KOPT-K1 (cell line): ENCODE data around the gene RAET1G.
"Not testable (repeated sequence)": the region's sequence is repeated elsewhere in the genome, so short reads cannot be mapped to it uniquely, and the experiment has no call there.

Experiments
- H3K27ac ChIP-seq: fragments of 200-600 bp; sonication (generic); 2 replicates; pipeline ENCODE4 v1.5.1; 2016; ENCODE audit warnings: antibody characterized with exemption, mild to moderate bottlenecking, low read depth, low read length; ENCODE audit not compliant: poor library complexity, severe bottlenecking
- H3K36me3 ChIP-seq: fragments of 200-600 bp; sonication (generic); 2 replicates; pipeline ENCODE4 v1.5.1; 2017; ENCODE audit warnings: antibody characterized with exemption, mild to moderate bottlenecking, low read length, moderate library complexity; ENCODE audit not compliant: insufficient read depth
- H3K9me3 ChIP-seq: fragments of 200-600 bp; sonication (generic); 2 replicates; pipeline ENCODE4 v1.5.1; 2017; ENCODE audit warnings: antibody characterized with exemption, low read length, mild to moderate bottlenecking; ENCODE audit not compliant: insufficient read depth, poor library complexity, severe bottlenecking

Gene RAET1G, protein sequence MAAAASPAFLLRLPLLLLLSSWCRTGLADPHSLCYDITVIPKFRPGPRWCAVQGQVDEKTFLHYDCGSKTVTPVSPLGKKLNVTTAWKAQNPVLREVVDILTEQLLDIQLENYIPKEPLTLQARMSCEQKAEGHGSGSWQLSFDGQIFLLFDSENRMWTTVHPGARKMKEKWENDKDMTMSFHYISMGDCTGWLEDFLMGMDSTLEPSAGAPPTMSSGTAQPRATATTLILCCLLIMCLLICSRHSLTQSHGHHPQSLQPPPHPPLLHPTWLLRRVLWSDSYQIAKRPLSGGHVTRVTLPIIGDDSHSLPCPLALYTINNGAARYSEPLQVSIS

GRCh38 chr6:149922642-149923326 lies at the start of gene RAET1G:
RAET1G (minus strand) TSS chr6:149923121; CDS start chr6:149923010, 111 bp downstream.
- H3K9me3 ChIP-seq: no peaks in the 10 kb centered on the region
- no peak within 1 kb of the TSS for H3K27ac ChIP-seq
- no peaks in the 10 kb centered on the region for H3K36me3 ChIP-seq

DNA sequence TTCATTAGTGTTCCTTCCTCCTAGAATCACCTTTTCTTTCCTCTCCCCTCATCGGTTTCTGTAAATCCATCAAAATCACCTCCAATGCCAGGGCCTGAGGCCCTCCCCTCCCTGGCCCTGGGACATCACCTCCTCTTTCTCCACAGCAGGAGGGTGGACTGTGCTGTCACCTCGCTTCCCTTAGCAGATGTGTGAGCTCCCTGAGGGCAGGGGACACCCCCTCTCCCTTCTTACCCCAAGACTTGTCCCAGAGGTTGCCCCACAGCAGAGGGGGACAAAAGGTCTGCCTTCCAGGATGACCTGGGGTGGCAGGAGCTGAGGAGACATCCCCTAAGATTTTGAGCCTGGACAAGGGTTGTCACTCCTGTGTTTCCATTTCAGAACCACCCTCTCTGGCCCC lies 46.7 kb upstream of the RAET1G start:
- H3K27ac ChIP-seq: no peak overlapping the region
- H3K9me3 ChIP-seq: peaks cover 3% of the 10 kb centered on the region
- 0 out of 2 replicates have a peak, but pooled peaks cover 3% of the 10 kb centered on the region for H3K36me3 ChIP-seq

DNA sequence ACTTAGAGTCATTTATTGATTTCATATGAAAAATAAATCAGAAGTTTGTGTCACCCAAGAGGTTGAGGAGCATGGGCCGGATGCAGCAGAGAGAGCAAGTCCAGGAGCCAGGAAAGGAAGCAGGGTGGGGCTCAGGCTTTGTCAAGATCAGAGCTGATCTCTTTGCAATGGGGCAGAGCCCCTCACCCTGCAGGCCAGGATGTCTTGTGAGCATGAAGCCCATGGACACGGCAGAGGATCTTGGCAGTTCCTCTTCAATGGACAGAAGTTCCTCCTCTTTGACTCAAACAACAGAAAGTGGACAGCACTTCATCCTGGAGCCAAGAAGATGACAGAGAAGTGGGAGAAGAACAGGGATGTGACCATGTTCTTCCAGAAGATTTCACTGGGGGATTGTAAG lies 46.0 kb upstream of the RAET1G start:
- H3K27ac ChIP-seq, H3K36me3 ChIP-seq, H3K9me3 ChIP-seq: not testable (repeated sequence)

DNA sequence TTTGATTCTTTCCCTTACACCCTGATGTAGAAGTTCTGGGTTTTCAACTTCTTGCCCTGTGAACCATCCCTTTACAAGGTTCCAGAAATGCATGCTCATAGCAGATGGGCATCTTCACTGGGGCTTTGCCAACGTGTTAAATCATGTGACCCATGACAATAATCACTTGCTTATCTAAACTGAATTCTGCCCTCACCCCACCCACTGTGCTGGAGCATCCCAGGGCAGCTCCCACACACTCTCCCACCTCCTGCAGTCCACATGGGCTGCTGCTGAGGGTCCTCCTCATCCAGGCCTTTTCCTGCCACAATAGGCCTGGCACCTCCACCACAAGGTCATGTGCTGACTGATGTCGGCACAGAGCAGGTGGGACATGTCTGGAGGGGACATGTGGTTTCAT lies 45.1 kb upstream of the RAET1G start:
- not testable (repeated sequence) for H3K9me3 ChIP-seq, H3K27ac ChIP-seq, H3K36me3 ChIP-seq

DNA sequence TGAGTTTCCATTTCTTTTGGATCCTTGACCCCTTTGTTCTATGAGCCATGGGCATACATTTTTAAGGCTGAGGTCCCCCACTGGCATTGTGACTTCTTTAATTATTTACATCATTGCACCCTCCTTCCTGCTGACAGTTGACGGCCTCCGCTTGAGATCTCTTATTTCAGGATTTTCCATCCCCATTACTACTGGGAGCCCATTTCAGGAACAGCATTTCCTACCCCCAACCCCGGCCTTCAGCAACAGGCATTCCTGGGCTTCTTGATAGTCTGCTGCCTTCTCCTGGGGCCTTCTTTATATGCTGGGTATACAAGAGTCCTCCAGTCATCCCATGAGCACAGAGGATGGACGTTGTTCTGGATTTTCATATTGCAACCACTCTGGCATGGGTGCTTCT lies 44.7 kb upstream of the RAET1G start:
- H3K27ac ChIP-seq: no peak overlapping the region
- 0 out of 2 replicates have a peak, but pooled peaks cover 3% of the 10 kb centered on the region for H3K36me3 ChIP-seq
- peaks cover 7% of the 10 kb centered on the region for H3K9me3 ChIP-seq

GRCh38 chr6:149966319-149966718 lies 43.4 kb upstream of the RAET1G start:
- H3K9me3 ChIP-seq: not testable (repeated sequence)

DNA sequence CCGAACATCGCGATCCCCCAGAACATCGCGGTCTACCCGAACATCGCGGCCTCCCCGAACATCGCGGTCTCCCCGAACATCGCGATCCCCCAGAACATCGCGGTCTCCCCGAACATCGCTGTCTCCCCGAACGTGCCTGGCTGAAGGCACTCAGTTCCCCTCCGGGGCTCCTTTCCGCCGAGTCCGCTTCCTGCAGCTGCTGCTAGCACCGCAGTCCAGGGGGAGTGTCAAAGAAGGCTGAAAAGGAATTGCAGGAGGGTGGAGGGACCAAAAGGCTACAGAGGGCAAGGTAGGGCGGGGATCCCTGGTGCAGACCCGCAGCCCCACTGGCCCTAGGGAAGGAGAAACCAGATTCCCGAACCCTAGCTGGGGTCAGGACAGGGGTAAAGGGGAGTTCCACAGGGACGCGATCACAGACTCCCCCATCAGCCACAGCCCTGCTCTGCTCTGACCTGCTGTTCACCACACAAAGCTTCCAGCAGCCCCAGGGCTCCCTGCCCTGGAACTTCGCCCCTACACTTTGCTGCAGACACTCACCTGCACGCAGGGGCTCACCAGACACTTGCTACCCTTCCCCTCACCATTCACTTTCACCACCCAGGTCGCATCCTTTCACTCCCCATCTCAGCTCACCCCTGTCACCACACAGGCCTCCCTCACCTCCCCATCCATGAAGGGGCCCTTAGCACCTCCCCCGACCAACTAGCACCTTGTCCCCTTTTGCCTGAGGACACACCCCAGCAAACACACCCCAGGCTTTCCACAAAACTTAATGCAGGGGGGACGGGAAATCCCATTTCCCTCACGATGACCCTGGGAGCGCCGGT lies 42.5 kb upstream of the RAET1G start:
- Histone ChIP-seq H3K9me3 (peaks cover 7% of the 10 kb centered on the region), H3K36me3 (no peaks in the 10 kb centered on the region), H3K27ac (no peak overlapping the region)

More at GRCh38 chr6:149966319-149966718, 43.4 kb upstream of the RAET1G start:
- H3K36me3 ChIP-seq, H3K27ac ChIP-seq: not testable (repeated sequence)

DNA sequence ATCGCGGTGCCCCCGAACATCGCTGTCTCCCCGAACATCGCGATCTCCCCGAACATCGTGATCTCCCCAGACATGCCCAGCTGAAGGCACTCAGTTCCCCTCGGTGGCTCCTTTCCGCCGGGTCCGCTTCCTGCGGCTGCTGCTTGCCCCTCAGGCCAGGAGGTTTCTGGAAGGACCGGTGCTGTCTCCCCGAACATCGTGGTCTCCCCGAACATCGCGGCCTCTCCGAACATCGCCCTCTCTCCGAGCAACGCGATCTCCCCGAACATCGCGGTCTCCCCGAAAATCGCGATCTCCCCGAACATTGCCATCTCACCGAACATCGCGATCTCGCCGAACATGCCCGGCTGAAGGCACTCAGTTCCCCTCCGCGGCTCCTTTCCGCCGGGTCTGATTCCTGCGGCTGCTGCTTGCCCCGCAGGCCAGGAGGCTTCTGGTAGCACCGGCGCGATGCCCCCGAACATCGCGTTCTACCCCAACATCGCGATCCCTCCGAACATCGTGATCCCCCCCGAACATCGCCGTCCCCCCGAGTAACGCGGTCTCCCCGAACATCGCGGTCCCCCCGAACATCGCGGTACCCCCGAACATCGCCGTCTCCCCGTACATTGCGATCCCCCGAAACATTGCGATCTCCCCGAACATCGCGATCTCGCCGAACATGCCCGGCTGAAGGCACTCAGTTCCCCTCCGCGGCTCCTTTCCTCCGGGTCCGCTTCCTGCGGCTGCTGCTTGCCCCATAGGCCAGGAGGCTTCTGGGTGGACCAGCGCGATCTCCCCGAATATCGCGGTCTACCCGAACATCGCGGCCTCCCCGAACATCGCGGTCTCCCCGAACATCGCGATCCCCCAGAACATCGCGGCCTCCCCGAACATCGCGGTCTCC lies 41.6 kb upstream of the RAET1G start:
- Histone ChIP-seq H3K9me3 (peaks cover 7% of the 10 kb centered on the region), H3K36me3 (no peaks in the 10 kb centered on the region), H3K27ac (peak overlapping the region; percentile 53)

DNA sequence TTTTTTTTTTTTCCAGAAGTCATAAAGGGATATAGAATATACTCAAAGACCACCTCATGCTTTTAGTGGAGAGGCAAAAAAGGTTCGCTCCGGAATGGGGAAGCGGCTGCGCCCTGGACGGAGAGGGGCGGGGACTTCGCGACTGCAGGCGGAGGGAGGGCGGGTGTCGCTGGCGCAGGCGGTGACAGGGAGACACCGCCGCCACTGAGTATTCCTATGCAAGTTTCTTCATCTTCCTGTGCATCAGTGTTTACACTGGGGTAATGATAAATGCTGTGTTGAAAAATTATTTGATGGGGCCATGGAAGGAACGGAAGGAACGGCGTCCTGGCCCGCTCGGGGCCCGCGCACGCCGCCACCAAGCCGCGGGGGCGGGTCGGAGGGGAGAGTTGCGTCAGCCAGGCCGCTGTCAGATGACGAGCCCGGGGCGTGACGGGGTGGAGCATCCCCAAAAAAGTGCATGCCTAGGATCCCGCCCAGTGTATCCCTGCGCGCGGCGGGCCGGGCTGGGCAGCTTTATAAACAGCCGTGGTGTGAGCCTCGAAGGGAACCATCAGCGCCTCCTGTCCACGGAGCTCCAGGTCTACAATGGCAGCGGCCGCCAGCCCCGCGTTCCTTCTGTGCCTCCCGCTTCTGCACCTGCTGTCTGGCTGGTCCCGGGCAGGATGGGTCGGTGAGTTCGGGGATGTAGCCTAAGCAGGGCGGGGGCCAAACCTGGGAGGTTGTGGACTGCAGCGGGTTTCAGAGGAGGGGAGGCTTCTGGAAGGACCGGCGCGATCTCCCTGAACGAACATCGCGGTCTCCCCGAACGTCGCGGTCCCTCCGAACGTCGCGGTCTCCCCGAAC lies 40.8 kb upstream of the RAET1G start, which contains the start of gene ULBP1:
Gene ULBP1, plus strand, starts transcription at position 482 of the 846 bp plus-strand sequence. Its CDS starts 107 bp downstream, at position 589.
- H3K36me3 ChIP-seq: no peaks in the 10 kb centered on the region
- peak within 1 kb of the TSS; percentile 53 for H3K27ac ChIP-seq
- H3K9me3 ChIP-seq: peaks cover 7% of the 10 kb centered on the region

GRCh38 chr6:149963212-149963461 lies 40.2 kb upstream of the RAET1G start:
- Histone ChIP-seq H3K27ac (peak overlapping the region; percentile 53), H3K36me3 (no peaks in the 10 kb centered on the region), H3K9me3 (peaks cover 7% of the 10 kb centered on the region)

DNA sequence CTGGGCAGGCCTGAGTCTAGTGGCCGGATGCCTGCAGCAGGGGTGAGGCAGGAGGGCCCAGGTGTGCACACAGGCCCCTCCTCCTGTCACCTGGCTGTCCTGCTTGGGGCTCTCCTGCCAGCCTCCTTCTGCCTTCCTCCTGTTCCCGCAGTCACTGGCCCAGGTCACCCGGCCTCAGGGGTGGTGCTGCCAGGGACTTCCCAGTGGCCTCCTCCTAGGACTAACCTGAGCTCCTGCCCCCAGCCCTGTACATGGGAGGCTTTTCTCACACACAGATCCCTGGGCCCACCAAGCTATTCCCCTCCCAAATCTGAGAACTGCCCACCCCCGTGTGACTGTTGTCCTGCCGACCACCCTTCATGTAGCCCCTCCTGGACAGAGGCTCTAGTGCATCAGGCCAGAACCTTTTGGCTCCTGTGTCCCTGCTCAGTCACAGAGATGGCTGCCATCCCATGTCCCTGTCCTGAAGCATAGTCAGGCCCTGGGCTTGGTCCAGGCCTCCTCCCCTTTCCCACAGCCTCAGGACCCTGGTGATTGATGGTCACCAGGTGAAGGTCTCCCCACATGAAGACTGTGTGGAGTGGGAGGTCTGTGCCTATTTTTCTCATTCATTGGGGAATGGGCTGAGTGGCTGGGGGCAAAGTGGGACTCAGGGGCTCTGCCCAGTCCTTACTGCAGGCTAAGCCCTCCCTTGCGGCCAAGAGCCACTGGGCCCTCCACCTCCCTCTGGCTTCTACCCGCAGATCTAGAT lies 39.7 kb upstream of the RAET1G start:
- peak overlapping the region; percentile 53 for H3K27ac ChIP-seq

GRCh38 chr6:149961728-149962425 lies 39.0 kb upstream of the RAET1G start:
- Histone ChIP-seq H3K27ac (no peak overlapping the region), H3K36me3 (no peaks in the 10 kb centered on the region), H3K9me3 (peaks cover 7% of the 10 kb centered on the region)

More for the DNA sequence above, 39.7 kb upstream of the RAET1G start:
- H3K9me3 ChIP-seq: peaks cover 7% of the 10 kb centered on the region
- H3K36me3 ChIP-seq: no peaks in the 10 kb centered on the region

DNA sequence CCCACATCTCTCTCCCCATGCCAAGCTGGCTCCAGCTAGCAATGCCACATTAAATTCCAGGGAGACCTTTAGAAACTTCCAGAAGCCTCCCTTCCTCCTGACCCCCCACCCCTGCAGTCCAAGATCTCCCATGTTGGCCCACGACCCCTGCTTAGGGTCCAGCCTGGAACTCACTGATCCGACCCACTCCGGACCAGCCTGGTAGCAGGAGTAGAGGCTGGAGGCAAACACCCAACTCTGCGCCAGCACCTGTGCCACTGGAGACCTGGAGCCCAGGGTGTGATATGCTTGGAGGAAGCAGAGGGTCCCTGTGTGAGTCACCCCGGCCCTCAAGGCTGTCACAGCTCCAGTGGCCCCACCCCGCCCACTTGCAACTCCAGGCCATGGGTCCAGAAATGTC lies 37.6 kb upstream of the RAET1G start:
- Histone ChIP-seq H3K9me3 (peaks cover 7% of the 10 kb centered on the region), H3K36me3 (no peaks in the 10 kb centered on the region), H3K27ac (no peak overlapping the region)
